ENCODE results near the gene PSMD11.
"Not testable (repeated sequence)": the region's sequence is repeated elsewhere in the genome, so short reads cannot be mapped to it uniquely, and the experiment has no call there.

The PSMD11 gene

DNA sequence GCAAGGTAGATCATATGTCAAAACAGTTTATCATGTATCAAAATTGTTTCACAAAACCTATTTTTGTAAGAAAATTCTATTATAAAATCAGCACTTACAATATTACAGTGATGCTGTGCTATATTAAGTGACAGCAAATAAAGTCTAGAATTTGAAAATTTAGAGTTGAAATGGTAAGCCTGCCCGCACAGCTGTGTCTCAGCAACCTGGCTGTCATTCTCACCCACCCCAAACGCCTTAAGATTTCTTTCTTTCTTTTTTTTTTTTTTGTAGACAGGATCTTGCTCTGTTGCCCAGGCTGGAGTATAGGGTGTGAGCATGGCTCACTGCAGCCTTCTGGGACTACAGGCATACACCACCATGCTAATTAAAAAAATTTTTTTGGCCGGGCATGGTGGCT, 69.3 kb downstream of the PSMD11 start:
- DNase-seq (ENCODE audit: low read depth), result no peak

DNA sequence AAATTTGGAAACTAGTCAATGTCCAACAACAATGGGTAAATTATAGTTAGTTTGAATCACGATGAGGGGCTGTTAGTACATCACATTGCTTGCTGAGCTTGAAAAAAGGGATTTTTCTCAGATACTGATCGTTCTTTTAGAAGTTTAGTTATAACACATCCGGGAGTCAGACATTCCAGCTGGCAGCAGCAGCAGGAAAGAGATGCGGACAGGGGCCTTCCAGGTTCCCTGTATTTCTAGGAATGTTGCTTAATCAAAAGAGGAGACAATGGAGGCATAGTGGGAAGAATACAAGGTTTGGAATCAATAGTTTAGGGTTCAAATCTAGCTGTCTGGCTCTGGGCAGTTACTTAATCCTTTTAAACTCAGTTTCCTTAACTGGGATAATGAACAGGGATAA, 70.3 kb downstream of the PSMD11 start:
- no peak for DNase-seq (ENCODE audit: low read depth)

DNA sequence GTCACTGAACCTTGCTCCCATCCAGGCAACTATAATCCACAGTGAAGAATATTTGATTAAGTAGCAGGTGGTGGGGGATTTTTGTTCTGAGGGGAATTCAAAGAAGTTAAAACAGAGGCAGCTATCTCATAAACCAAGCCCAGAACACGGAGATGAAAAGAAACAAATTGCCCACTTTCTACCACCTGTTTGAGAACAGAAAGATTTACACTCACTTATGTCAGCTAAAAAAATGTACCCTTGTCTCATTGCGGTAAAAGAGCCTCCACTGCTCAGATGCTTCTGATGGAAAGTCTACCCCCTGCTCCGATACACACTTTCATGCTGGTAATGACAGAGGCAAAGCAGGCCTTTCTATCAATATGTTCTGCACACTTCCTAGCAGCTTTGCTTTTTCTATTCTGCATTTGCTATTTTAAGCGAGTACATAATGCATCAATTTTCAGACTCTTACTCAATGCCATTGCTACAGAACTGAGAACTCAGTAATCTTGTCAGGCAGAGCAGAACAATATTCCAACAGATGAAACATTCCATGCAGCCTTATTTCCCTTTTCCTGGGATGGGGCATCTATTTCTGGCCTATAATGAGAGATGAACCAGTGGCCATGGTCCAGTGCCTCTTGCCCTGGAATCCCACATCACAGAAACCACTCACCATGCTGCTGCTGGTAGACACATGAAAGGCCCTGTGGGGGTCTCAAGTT, 71.5 kb downstream of the PSMD11 start:
- DNase-seq (ENCODE audit: low read depth), result no peak

DNA sequence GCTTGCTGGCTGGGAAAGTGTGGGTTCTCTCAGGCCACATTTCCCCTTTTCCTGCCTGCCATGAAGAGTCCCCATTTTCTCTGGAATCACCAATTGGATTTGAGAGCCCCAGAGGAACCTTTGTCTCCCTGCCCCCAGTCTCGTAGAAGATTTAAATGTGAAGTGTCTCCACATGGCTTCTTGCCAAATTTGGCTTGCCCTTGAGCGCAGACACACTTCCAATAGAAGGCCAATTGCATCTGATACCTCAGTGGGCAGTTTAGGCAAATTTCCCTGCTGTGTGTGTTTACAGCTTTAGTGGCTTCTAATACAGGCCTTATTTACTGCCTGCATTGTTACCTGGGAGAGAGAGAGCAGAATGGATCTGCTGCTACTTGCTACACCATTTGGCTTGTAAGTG, 72.1 kb downstream of the PSMD11 start:
- DNase-seq (ENCODE audit: low read depth), result no peak

- DNase-seq (ENCODE audit: low read depth), result no peak
Observed at GRCh38 chr17:32516940-32517701, 72.8 kb downstream of the PSMD11 start.

DNA sequence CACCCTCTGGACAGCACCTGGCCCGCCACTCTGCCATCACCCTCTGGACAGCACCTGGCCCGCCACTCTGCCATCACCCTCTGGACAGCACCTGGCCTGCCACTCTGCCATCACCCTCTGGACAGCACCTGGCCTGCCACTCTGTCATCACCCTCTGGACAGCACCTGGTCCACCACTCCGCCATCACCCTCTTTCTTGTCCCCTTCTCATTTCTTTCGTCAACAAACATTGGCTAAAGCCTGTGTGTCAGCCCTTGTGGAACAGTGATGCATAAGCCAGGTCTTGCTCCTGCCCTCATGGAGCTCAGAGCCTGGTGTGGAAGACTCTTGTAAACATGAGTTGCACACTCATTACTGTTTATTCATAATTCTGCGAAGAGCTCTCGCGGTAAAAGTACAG, 73.7 kb downstream of the PSMD11 start:
- DNase-seq (ENCODE audit: low read depth), result no peak

DNA sequence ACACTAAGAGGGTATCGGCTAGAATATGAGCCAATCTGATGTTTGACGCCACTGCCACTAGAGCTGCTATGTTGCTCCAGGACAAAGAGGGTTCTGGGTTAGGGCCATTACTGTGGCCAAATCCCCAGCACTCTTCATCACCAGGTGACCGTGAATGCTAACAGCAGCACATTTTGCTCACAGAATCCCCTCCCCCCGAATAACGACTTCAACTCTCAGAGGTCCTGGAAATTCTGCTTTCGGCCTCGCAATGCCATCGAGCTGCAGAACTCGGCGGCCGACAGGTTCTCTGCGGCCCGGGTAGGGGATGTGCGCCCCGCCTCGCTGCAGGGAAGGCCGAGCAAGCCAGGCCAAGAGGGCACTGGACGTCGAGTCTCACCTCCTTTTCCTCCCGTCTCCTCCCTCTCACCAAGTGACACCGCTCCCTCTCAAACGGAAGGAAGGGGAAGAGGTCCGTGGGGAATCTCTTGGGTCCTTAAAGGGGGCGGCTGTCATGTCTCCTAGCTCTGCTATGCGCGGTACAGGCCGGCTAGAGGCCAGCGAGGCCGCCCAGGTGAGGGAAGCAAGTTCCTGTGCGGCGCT, 74.4 kb downstream of the PSMD11 start:
- DNase-seq (ENCODE audit: low read depth), result no peak

DNA sequence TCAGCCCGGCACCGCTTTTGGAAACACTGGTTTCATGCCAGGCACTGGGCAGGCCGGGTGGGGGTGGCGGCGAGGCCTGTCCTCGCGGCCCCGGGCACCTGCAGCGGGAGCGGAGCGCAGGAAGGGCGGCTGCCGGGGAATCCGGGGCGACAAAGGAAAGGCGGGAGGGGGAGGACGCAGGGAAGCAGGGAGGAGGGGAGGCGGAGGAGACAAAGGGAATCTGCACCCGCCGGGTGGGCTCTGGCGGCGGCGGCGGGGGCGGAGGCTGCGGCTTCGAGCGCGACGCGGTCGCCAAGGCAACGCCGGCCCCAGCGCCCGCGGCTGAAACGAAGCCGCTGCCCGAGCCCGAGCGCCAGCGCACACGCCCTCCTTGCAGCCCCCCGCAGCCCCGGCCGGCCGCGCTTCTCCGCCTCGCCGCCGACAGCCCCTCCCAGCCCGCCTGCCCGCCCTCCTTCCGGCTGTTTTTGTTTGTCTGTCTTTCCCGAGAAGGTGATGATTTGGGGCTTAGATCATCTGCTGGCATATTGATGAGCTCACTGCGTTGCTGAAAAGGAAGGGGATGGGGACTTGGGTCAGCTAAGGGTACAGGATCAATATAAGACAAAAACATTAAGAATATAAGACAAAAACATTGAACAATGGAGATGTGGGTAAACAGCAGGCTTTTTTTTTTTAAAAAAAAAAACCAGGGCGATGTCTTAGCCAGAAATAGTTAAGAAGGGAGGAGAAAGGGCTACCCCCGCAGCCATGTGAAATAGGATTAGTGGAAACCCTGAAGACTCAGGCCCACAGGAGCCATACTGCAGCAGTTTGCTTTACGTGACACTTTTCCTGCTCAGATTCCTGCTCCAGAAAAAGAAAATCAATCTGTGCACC, 75.2 kb downstream of the PSMD11 start:
- DNase-seq (ENCODE audit: low read depth), result no peak

DNA sequence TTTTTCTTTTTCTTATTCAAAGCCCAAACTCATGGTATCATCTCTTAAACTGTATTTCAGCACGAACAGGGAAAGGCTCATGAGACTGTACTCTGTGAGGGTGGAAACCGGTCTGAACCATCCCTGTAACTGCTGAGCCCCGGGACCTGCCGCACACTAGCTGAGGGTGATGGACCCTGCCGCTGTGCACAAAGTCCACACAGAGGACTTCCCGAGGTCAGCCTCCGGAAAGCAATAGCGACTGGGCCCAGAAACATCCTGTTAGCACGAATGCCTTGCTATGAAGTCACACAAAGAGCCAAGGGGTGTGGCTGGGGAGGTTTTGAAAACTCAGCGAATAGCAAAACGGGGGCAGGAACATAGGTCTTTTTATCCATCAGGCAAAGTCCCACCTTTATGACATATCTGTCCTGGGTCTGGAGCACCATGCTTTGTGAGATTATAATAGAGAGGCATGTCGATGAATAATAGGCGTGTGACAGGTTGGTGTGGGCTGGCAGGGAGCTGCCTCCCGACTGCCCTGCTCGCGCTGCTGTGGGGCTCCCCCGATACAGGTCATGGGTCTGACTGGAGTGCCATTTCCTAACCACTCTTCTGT, 75.9 kb downstream of the PSMD11 start:
- no peak for DNase-seq (ENCODE audit: low read depth)

- DNase-seq (ENCODE audit: low read depth), result no peak
Observed at GRCh38 chr17:32520737-32521404, 76.6 kb downstream of the PSMD11 start.

DNA sequence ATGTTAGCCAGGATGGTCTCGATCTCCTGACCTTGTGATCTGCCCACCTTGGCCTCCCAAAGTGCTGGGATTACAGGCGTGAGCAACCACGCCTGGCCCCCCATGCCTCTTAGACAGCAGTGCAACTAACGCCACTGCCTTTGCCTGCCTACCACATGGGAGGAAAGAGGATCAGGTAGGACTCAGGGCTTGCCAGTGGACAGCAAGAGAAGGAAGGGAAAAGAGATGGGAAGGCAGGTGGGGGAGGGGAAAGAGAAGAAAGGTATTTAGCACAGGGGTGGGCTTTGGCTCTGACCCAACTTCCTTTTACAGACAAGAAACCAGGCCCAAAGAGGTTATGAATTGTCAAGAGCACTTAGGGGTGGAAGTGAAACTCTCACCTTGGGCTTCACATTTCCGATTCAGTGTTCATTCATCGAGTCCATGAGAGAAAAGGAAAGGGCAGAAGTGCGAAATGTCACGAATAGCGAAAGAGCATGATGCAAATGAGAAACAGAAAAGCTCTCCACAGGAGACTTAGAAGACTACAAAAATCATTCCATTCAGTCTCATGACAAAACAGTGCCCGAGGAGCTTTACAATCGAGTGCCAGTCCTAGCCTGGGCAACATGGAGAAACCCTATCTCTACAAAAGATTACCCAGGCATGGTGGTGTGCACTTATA, 78.8 kb downstream of the PSMD11 start:
- no peak for DNase-seq (ENCODE audit: low read depth)

GRCh38 chr17:32523827-32524552, 79.7 kb downstream of the PSMD11 start:
- no peak for DNase-seq (ENCODE audit: low read depth)

DNA sequence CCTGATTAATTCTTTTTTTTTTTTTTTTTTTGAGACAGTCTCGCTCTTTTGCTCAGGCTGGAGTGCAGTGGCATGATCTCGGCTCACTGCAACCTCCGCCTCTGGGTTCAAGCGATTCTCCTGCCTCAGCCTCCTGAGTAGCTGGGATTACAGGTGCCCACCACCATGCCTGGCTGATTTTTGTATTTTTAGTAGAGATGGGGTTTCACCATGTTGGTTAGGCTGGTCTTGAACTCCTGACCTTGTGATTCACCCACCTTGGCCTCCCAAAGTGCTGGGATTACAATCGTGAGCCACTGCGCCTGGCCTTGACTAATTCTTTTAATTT, 80.2 kb downstream of the PSMD11 start:
- not testable (repeated sequence) for DNase-seq (ENCODE audit: low read depth)

DNA sequence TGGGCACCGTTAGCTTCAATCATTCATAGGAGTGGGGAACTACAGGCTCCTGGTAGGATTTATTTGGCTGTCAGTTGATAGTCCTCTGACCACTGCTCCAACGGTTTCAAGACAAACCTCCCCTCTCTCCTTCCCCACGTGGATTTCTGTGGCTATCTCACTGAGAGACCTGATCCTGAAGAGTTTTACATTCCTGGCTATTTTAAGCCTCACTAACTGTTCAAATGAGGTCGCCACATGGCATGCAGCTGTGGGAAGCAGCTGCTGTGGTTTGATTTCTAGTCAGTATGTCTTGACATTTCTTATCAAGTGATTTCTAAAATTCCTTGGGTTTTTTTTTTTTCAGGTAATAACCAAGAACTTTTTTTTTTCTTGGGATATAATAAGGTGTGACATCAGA, 80.8 kb downstream of the PSMD11 start:
- no peak for DNase-seq (ENCODE audit: low read depth)

DNA sequence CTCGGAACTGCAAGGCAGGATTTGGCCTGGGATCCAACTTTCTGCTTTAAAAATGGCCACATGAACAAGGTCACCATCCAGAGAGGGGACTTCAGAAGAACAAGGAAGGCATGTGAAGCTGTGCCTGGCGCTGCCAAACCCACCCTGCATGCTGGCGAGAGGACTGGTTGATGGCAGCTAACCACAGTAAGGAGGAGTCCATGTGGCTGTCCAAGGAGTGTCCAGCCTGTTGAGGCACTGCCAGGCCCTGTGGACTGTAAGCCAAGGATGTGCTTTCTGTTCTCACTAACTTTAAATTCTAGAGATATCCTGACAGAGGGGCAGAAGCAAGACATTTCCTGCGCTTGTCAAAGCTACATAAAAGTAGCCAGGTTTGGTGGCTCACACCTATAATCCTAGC, 82.8 kb downstream of the PSMD11 start:
- no peak for DNase-seq (ENCODE audit: low read depth)

DNA sequence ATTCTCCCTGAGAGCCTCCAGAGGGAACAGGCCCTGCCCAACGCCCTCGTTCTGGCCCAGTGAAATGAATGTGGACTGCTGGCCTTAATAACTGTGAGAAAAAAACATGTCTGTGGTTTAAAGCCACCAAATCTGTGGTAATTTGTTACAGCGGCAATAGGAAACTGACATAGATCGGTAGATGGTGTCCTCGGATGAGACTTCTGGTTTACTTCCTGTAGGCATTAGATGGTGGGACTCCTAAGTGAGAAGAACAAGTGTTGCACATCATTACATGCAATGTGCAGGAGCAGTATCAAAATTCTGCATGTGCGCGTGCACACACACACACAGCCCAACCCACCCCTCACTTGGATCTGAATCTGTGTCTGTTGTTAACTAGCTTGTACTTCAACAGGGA, 84.5 kb downstream of the PSMD11 start:
- DNase-seq (ENCODE audit: low read depth), result no peak

- no peak for DNase-seq (ENCODE audit: low read depth)
Observed at GRCh38 chr17:32529604-32530003, 85.3 kb downstream of the PSMD11 start.

Data from stimulated activated CD8-positive, alpha-beta memory T cell treated with anti-CD3 and anti-CD28 coated beads, Interleukin-7, amount 100 ng/mL, for 24 hours (primary cell).